GM19351 (cell line): ENCODE measurements around the gene RRAGB.
"Not testable (repeated sequence)": the region's sequence is repeated elsewhere in the genome, so short reads cannot be mapped to it uniquely, and the experiment has no call there.

ENCODE experiments used
- ATAC-seq: cut with Tn5 transposase; IDR thresholded peaks from one replicate; pipeline ENCODE4 v1.9.1; 2021; ENCODE audit warnings: mild to moderate bottlenecking, moderate library complexity; ENCODE audit not compliant: unreplicated experiment

Gene RRAGB

DNA sequence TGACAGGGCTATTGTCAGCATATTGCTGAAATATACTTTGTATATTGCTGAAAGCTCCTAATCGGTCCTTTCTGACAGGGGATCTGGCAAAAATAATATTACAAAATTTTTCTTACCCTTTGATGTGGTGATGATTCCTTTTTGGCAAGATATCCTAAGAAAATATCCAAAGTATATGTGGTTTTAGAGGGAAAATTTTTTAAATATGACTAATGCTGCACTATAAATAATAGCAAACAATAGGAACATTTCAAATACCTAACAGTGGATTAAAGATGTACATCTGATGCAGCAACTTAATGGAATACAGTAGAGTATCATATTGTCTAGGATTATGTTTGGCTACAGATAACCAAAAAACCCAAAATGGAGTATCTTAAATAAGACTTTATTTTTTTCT, 49.6 kb downstream of the RRAGB start:
- ATAC-seq, result no peak

DNA sequence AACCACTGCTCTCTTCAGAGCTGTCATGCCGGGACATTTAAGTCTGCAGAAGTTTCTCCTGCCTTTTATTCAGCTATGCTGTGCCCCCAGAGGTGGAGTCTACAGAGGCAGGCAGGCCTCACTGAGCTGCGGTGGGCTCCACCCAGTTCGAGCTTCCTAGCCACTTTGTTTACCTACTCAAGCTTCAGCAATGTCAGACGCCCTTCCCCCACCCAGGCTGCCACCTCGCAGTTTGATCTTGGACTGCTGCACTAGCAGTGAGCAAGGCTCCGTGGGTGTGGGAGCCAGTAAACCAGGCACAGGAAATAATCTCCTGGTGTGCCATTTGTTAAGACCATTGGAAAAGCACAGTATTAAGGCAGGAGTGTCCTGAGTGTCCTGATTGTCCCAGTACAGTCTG, 56.9 kb downstream of the RRAGB start:
- not testable (repeated sequence) for ATAC-seq

- ATAC-seq, result no peak
Observed at GRCh38 chrX:55777596-55777995, 60.0 kb downstream of the RRAGB start.

DNA sequence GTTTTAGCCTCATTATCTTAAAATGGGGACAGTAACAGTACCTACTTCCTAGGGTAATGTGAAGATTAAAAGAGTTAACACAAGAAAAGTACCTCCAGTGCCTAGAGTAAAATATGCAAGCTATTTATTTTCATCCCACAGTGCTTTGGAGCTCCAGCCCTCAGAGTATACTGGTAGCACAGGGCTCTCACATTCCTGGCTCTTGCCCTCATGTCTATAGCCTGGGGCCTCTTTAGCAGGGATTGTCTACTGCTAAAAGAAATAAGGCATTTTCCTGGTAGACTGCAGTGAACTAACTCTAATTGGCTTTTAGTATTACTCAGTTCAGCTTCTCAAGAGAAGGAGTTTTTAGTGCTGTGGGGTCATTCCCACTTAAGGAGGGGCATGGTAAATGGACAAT, 60.8 kb downstream of the RRAGB start:
- no peak for ATAC-seq

DNA sequence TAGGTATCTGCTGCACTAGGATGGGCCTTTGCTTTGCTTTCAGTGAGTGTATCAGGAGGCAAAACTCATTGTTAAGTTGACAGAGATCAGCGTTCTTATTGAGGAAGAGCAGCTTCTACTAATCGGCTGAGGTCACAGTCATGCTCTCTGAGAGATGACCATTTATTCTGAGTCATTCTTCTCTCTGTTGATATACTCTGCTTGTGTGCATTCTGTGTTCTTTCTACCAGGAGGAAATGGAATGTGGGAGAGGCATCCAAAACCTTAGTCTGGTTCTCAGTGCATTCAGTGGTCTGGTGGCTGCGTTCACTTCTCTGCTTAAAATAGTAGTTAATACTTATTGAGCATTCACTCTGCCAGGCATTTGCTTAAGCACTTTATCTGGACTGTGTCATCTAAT, 66.2 kb downstream of the RRAGB start:
- ATAC-seq, result no peak

DNA sequence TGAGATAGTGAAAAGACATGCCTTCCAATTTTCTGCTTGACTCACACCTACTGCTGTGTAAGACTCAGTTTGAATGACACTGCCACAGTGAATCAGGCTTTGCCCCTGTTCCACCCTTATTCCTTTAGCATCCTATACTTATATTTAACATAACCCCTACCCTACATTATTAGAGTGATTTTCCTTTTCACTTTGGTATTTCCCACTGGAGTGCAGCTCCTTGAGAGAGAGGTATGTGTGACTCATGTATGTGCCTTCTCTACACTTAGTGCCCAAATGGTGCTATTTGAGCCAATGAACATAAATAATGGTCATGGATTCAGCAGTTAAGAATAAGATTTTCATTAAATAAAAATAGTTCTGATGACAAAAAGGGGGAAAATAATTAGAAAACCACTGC, 69.5 kb downstream of the RRAGB start:
- ATAC-seq, result no peak

DNA sequence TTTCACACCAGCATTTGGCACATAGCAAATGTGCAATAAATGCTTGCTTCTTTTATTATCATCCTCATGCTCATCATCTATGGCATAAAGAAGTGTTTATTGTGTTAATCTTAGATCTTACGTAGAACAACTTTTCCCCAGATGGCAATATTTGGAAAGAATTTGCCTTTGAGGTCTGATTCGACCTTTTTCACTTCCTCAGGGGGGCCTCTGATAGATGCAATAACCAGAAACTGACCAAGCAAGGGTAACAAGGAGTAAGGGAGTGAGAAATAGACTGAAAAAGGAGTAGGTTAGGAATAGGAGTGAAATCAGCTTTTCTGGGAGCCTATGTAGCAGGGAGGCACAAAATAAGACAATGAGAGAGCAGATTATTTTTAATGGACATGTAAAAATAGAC, 70.2 kb downstream of the RRAGB start:
- peak; percentile 54 for ATAC-seq

DNA sequence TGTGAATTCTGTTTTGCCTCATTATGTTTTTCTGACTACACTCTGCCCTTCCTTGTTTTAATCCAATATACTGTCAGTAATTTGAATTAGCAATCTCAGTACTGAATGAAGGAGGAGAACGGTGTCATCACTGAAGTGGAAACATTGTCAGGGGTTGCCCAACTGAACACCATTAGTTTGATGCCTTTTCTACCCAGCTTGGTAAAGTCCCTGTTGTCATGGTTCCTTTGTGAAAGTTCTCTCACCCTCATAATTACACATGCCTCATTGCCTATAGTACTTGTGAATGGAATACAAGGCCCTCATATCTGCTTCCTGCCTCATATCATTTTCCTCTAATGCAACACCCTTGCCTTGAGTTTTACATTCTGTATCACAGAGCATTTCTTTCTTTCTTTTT, 76.9 kb downstream of the RRAGB start:
- ATAC-seq, result peak; percentile 96

DNA sequence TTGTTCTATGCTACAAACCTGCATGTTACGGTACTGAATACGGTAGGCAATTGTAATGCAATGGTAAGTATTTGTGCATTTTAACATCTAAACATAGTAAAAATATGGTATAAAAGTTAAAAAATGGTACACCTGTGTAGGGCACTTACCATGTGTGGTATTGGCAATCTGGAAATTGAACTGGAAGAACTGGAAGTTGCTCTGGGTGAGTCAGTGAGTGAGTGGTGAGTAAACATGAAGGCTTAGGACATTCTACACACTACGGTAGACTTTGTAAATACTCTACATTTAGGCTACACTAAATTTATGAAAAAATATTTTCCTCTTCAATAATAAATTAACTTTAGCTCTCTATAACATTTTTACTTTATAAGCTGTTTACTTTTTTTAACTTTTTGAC, 78.9 kb downstream of the RRAGB start:
- ATAC-seq, result no peak

DNA sequence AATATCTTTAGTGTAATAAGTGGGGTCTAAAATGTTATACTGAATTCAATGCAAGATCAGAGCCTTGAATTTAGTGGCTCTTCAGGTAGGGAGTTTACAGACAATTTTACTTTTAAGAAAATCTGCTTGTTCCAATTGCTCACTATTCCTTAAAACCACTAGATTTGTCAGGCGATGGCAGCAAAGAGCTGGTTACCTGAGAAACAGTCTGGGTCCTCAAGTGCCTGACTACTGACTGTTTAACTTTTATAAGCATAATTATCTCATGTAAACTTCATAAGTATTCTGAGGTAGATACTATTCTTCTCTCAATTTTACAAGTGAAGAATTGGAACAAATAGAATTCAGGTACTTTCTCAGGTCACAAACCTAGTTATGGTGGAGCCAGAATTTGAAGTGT, 84.3 kb downstream of the RRAGB start:
- no peak for ATAC-seq
